NCI-H1417 (cell line): Measurements from ENCODE around the gene SPTA1.
"Not testable (repeated sequence)": the region's sequence is repeated elsewhere in the genome, so short reads cannot be mapped to it uniquely, and the experiment has no call there.

ENCODE experiments used
- DNase-seq, 3 experiments: peaks; one replicate each; lab custom pipeline; 2025; lab: John Stamatoyannopoulos, UW

The SPTA1 gene

DNA sequence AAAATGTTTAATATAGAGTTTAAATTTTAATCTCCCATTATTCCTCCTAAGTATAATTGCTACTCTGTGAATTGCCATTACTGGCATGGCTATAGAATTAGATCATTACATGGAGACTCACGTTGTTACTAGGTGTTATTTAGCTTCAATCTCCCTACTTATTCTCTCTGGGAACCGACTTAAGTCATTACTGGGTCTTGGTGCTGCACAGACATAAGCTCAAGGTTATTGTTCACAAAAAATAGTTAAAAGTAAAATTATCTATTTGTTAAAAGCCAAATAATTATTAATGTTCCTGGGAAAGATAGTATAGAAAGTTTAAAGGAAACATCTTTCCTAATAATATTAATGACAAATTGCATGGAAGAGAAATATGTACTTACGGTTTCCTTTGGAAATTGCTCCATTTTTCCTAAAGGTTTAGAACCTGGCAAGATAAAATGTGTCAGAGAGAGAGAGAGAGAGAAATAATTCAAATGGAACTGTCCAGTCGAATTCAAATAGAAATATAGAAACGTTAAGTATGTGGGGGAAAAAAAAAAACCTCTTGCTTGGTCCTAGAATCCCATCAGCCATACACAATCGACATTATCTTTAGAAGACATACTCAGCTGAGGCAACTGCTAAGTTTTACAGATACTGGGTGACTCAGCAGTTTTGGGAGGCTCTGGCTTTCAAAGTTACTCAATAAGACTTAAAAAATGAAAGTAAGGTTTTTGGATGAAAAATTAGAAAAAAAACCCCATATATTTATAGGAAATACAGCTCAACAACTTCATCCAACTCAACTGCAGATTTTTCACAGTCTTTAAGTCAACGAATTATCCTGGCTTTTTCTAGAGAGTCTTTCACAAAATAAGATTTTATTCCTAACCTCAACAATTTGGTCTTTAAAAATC lies at the start of gene SPTA1:
Gene SPTA1 (minus strand): TSS at position 605 of the 899 bp plus-strand sequence. CDS start 198 bp downstream, at position 407.
- no peak for DNase-seq

DNA sequence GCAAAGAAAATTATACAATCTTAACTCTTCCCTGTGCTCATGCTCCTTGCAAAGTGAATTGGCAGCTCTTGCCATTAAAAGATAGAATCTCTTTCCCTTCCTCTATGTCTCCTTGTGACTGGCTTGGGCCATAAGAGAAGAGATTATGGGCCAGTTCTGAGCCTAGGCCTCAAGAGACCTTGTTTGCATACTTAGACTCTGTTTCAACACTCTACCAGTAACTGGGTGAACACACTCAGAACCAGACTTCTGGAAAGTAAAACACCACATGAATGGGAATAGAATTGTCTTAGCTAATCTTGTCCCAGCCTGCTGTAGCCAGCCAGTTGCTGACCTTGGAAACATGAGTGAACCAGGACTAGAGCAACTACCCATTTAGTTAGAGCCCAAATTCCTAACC lies 49.3 kb upstream of the SPTA1 start:
- DNase-seq = no peak

DNA sequence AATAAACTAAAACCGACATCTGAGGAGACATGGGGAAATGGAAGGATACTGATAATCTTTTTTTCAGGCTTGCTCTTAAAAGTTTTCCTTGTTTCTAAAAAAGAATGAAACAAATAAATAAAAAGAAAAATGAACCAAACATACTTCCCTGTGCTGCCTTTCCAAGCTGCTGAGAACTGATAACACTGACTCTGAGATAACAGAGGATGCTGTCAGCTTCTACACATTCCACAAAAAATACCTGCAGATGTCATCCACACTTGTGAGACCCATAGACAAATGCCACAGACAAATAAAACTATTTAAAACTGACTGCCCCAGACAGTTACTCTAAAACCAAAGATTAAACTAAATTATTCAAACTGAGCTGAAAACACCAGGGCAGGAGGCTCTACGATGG lies 46.0 kb upstream of the SPTA1 start:
- no peak for DNase-seq

DNA sequence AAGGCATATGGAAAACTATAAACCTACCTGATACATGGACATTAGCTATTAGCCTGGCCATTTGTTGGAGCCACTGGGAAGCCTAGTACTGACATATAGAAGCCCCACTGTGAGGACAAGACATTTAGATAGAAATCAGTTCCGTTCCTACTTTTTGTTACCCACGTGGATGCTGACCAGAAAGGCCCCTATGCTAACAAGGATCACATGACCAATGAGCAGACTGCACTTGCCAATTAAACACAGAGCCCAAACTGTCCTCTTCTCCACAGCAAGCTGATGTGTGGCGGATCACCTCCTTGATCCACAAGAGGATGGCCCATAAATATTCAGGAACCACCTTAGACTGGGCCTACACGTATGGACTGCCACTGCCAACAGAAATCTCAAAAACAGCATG lies 45.2 kb upstream of the SPTA1 start:
- DNase-seq = no peak

DNA sequence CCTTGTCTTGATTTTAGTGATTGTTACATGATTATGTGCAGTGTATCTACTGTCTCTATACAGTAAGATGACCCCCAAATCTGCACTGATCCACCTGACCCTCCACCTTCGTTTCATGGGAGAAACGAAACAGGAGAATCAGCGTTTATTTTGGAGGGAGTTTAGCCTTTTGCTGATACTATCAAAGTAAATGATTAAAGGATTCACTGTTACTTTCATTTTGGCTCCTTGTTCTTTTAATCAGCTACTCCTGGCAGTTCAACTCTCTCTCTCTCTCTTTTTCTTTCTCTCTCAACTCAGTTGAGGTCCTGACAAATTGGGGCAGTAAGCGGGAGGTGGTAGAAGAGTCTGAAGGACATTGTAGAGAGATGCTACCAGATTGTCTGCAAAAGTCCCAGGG lies 43.9 kb upstream of the SPTA1 start:
- DNase-seq = no peak

DNA sequence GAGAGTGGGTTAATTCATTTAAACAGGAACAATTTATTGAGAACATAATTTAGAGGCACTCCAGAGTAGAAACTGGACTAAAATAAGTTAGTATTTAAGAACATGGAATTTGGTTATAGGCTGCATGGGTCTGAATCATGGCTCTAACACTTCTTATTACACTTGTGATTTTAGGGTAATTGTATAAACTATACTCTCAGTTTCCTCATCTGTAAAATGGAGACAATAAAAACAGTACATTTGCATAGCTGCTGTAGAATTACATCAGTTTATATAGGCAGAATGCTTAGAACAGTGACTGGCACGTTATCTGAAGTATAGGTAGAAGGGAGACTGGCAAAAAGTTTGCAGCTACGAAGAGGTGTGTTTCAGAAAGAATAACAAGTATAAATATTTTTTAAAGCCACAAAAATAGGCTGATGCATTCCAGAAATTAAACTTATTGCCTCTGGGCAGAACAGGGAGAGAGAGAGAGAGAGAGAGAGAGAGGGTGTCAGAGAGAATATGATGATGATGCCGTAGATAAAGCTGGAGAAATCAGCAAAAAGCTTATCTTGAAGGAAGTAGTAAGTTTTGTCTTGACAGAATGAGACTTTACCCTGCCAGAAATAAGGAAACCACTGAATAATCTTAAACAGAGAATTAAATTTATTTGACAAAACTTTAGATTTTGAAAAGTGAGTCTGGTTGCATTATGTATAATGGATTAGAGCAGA lies 42.2 kb upstream of the SPTA1 start:
- DNase-seq = no peak

DNA sequence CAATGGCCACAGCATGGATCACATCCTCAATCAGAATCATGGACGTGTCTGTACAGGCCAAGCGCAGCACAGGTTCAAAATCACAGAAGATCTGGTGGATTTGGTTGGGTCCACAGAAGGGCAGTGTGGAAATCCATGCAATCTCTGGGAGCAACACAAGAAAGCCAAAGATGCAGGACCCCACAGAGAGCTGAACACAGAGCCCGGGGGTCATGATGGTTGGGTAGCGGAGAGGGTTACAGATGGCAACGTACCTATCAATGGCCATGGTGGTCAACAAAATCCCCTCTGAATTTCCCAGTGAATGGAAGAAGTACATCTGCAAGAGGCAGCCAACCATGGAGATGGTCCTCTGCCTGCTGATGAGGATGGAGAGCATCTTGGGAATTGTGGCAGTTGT lies 37.9 kb upstream of the SPTA1 start:
- no peak for DNase-seq

DNA sequence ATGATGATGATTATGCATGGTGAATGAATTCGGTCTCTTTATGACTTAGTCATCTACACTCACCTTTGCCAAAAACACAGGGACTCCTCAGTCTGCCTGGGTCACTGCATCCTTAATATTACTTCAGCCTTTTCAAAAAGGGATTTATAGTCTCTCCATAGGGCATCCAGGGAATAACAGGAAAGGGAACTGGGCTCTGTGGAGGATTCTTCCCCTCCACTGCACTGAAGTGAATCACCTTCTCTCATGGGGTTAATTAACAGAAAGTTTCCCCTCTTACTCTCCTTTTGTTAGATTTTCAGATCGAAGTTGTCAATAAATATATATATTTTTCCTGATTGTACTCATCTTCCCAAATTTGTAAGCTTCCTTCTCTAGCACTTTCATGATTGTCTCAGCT lies 34.1 kb upstream of the SPTA1 start, which contains the start of gene OR6K3:
Gene OR6K3 (minus strand): TSS at position 101 of the 400 bp plus-strand sequence. CDS start 2,605 bp downstream, outside the sequence.
- no peak for DNase-seq

DNA sequence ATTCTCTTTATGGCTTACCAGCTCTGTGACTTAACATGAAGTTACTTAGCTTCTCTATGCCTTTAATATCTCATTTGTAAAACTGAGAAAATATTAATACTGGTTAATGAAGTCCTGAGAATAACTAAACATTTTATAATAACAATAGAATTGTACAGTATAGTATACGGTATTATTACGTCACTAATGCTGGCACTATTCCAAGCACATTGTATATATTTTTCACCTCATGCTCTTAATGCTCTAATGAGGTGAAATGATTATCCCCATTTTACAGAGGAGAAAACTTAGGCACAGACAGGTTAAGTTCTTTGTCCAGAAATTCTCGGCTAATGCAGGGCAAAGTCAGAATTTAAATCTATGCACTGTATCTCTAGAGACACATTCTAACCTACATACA lies 33.1 kb upstream of the SPTA1 start:
- DNase-seq = no peak

DNA sequence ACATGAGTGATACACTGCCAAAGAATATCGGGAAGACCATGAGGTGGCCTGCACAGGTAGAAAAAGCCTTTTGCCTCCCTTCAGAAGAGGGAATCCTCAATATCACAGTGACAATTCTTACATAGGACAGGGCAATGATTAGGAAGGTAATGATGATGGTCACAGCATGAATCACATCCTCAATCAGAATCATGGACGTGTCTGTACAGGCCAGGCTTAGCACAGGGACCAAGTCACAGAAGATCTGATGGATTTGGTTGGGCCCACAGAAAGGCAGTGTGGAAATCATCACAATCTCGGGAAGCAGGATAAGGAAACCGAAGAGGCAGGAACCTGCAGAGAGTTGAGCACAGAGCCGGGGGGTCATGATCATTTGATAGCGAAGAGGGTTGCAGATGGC lies 30.8 kb upstream of the SPTA1 start:
- DNase-seq = no peak

DNA sequence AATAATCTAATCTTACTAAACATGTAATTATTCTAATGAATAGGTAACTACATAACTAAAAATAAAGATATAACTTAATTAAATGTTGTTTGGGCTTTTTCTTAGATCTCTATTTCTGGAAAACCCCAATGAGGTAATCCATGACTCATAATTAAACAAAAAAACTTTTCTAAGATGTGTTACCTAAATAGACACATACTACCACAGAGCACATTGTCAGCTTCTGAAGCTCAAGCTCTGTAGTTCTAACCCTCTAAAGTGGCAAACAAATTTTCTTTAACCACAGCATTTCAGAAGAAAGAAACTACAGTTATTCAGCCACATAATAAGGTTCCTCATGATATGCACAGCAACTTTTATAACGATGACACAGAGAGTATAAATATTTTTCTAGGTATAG lies 29.8 kb upstream of the SPTA1 start:
- DNase-seq = no peak

DNA sequence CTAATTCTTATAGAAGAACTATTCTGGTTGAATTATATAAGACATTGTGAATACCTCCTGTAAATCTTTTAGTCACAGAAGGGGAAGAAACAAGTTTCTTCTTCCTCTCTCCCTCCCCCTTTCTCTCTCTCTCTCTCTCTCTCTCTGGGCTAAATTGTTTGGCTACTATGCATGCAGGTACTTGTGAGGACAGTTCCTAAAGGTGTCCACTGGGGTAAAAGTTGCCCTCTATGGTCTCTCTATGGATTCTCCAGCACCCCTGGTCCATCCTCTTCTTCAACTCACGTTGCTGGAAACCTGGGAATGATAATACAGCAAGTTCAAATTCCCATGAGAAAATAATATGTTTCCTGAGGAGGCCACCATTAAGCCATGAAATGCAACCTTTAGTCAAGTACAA lies 28.2 kb upstream of the SPTA1 start:
- DNase-seq = no peak

DNA sequence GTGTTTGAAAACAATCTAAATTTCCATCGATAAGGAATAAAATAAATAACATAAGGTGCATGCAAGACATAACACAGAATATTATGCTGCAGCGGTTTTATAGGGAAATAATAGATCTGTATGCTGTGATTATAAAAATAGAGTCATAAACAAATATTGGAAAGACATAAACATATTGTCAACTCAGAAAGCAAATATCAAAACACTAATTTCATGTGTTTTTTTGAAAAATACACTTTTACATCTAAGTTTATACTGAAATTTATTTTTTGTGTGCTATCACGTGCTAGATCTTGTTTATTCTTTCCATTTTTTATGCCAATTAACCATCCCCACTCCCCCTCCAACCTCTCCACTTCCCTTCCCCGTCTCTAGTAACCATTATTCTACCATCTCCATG lies 24.6 kb upstream of the SPTA1 start:
- no peak for DNase-seq

DNA sequence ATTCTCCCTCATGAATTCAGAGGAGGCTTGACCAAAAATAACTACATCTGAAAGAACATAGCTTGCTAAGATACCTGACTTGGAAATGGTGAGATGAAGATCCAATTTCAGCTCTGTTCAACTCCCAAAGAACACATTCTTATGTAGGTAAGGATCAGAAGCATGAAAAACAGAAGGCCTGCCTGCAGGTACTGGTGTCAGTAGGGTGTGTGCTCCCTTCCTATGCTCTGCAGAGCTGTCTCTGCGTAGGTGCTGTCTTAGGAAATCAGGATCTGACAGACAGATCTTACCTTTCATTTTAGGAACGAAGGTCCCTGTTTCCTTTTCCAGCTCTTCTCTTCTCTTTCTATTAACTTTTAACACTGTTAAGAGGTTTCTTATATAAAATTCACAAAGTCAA lies 19.6 kb upstream of the SPTA1 start:
- no peak for DNase-seq

DNA sequence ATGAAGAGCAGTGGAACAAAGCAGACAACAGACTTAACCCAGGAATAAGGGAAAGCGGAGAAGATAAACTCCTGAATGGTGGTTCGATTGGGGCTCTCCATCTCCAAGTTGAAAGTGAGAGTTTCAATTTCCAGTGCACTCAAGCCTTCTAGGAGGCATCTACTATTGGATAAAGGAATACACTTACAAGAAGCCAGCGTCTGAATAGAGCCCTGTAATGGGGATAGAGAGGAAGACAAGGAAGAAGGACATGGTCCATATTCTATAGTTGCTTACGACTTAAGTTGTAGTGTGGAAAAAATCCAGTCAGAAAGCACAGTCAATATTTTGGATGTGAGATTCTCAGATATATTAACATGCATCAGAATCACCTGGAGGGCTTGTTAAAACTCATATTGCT lies 14.0 kb upstream of the SPTA1 start, which contains the start of gene OR6K2:
Gene OR6K2 (minus strand): TSS at position 101 of the 400 bp plus-strand sequence. CDS start 0 bp downstream, at position 101.
- DNase-seq = no peak

DNA sequence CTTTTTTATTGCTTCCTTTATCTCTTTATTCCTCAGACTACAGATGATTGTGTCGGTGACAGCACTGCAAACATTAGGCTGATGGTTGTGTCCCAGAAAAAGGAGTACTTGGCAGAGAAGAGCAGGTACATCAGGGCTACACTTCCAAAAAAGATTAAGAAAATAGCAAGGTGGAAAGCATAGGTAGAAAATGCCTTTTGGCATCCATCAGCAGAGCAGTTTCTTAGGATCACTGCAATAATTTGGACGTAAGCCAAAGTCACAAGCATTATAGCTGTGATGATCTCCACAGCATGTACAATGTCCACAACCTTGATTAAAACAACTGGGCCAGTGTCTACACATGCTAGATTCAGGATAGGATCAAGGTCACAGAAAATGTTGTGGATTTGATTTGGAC lies 8.1 kb upstream of the SPTA1 start:
- DNase-seq = no peak

DNA sequence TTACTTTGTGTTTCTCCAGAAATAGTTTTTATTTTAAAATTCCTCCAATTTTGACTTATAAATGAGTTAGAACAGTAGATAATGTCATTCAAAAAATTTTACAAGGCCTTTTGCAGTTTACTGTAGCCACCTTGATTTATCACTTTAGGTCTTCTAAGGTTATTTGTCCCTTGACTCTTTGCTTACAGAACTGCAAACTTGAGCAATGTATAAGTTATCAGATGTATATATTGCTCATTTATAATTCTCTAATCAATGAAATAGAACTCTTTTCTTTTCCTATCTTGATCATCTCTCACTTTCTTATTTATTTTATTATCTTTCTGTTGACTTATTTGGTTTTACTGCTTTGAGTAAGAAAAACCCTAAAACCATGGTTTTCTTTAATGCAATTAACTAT lies 5.8 kb upstream of the SPTA1 start:
- no peak for DNase-seq

DNA sequence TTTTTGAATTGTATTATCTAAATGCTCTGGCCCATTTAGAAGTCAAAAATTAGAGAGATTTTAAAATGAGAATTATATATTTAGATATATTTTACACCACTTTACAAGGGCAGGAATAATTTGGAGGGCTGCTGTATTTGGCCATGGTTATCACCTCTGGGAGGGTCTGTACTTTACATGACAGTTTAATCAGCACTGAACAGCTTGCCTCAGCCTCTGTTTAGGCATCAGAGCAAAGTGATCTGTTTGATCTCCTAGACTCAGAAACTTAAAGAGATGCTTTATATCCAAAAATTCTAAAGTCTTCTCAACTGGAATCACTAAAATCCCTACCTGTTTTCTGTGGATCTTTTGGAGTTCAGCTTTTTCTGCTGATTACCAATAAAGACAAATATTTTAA lies 5.4 kb upstream of the SPTA1 start:
- DNase-seq = no peak

DNA sequence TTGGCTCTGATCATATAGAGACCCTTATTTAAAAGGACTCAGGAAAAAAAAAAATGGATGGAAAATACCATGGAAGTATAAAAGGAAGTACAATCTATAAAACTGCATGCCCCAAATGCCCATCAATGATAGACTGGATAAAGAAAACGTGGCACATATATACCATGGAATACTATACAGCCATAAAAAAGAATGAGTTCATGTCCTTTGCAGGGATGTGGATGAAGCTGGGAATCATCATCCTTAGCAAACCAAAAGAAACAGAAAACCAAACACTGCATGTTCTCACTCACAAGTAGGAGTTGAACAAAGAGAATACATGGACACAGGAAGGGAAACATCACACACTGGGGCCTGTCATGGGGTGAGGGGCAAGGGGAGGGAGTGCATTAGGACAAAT lies 4.6 kb upstream of the SPTA1 start:
- not testable (repeated sequence) for DNase-seq

DNA sequence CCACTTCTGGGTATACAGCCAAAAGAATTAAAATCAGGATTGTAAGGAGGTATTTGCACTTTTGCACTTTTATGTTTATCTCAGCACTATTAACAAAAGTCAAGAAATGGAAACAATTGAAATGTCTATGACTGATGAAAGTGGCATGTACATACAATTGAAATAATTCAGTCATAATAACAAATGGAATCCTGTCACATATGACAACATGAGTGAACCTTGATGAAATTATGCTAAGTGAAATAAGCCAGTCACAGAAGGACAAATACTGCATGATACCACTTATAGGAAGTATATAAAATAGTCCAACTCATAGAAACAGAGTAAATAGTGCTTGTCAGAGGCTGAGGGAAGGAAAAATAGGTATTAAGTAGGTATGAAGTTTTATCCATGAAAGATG lies 3.4 kb upstream of the SPTA1 start:
- DNase-seq = no peak

DNA sequence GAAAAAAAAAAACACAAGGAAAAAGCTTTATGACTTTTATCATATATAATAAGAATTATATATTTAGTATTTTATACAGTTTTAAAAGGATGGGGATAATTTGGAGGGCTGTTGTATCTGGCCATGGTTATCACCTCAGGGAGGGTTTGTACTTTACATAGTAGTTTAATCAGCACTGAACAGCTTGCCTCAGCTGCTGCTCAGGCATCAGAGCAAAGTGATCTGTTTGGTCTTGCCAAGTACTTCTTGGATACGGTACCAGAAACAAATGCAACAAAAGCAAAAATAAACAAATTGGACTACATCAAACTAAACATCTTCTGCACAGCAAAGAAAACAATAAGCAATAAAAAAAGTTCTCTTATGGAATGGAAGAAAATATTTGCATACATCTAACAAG lies 2.6 kb upstream of the SPTA1 start:
- DNase-seq = no peak

DNA sequence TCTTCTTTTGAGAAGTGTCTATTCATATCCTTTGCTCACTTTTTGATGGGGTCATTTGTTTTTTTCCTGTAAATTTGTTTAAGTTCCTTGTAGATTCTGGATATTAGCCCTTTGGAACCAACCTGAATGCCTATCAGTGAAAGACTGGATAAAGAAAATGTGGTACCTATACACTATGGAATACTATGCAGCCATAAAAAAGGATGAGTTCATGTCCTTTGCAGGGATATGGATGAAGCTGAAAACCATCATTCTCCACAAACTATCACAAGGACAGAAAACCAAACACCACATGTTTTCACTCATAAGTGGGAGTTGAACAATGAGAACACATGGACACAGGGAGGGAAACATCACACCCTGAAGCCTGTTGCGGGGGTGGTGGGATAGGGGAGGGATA lies 1.8 kb upstream of the SPTA1 start:
- DNase-seq = not testable (repeated sequence)

DNA sequence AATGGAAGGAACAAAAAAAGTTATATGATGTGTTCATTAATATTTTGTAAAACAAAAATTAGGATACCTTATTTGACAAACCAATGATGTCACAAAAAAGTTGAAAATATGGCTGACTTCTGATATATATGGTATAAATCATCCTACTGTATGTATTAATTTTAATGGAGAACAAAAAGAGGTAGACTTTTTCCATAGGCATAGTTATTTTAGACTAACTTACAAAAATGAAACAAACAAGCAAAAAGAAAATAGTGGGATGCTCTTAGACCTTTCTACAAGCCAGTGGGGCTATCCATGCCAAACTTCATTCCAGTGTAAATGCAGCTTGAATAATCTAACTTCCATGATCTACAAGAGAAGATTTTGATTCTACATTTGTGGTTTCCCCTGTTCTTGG lies 522 bp upstream of the SPTA1 start:
- DNase-seq = no peak
